Heart left ventricle (tissue), 16 donors: ENCODE measurements around the gene SLC12A8. TPM values are rescaled to one million over a fixed set of nuclear protein-coding genes. Genes with fewer than 3 reads are reported as not detected.

ENCODE experiments used
- ATAC-seq, 4 donors: fragments of 200-7000 bp; cut with Tn5 transposase; one replicate each; pipeline ENCODE4 v1.9.1; 2020 to 2022; ENCODE audit warnings: moderate library complexity in 4 of 4, mild to moderate bottlenecking in 3 of 4, moderate number of reproducible peaks in 1 of 4
- DNase-seq, 5 donors: peaks; one replicate each; pipeline ENCODE4 v3.0.0-alpha.2; 2020
- H3K27ac ChIP-seq, 12 donors: fragments of 200-600 bp; sonication (generic) in 4 of 12; one replicate each; pipeline versions ENCODE4 v1.5.0 to v1.8.0; 2016 to 2022; ENCODE audit warnings: mild to moderate bottlenecking in 2 of 12
- H3K27me3 ChIP-seq, 9 donors: fragments of 200-600 bp; sonication (generic) in 2 of 9; one replicate each; pipeline versions ENCODE4 v1.5.1 to v1.8.0; 2016 to 2022; ENCODE audit warnings: mild to moderate bottlenecking in 3 of 9
- H3K36me3 ChIP-seq, 9 donors: fragments of 200-600 bp; sonication (generic) in 2 of 9; one replicate each; pipeline versions ENCODE4 v1.5.0 to v1.8.0; 2018 to 2022; ENCODE audit warnings: mild to moderate bottlenecking in 2 of 9
- H3K4me1 ChIP-seq, 12 donors: fragments of 200-600 bp; sonication (generic) in 4 of 12; one replicate each; pipeline versions ENCODE4 v1.5.0 to v1.8.0; 2016 to 2022; ENCODE audit warnings: mild to moderate bottlenecking in 3 of 12
- H3K4me3 ChIP-seq, 12 donors: fragments of 200-600 bp; sonication (generic) in 4 of 12; one replicate each; pipeline versions ENCODE4 v1.5.0 to v1.8.0; 2017 to 2022; ENCODE audit warnings: mild to moderate bottlenecking in 9 of 12, moderate library complexity in 4 of 12
- H3K9me3 ChIP-seq, 12 donors: fragments of 200-600 bp; sonication (generic) in 4 of 12; one replicate each; pipeline versions ENCODE4 v1.5.0 to v1.8.0; 2016 to 2022; ENCODE audit warnings: mild to moderate bottlenecking in 1 of 12
- POLR2A ChIP-seq, 2 donors: fragments of 450-650 bp; IDR thresholded peaks; one replicate each; pipeline ENCODE4 v1.6.1; 2017; ENCODE audit warnings: antibody characterized with exemption in 2 of 2, mild to moderate bottlenecking in 2 of 2, moderate library complexity in 2 of 2
- WGBS, 4 donors: extraction: QIAGEN DNeasy Blood & Tissue Kit in 2 of 4; methylation state at CpG; one replicate each; pipeline versions ENCODE4 v1.1.5 to v1.1.7; 2013 to 2018; 5-methylcytosine and 5-hydroxymethylcytosine counted together
- intact Hi-C, 10 donors: fragments of 100-400 bp; cut with DNase I; formaldehyde crosslinking; loops; one replicate each; pipeline versions ENCODE4 v1.11.1 to v1.14.2; 2022
- polyA plus RNA-seq, 2 donors: library from polyadenylated mRNA; stranded (reverse); fragments of 200-250 nt; gene quantifications; one replicate each; pipeline ENCODE4 v1.2.3, GENCODE V29; 2013
- total RNA-seq, 9 donors: library from RNA; depleted of rRNA in 2 of 9; stranded (reverse); fragments of >200 nt in 2 of 9; fragmentation: NEBNext Ultra II Directional in 3 of 9; extraction: Animal tissue kit (Norgen Biotek cat#: 25700) in 3 of 9; gene quantifications; one replicate each; pipeline versions ENCODE4 v1.1.0 to v1.2.4, GENCODE V29; 2016 to 2023
- TF ChIP-seq, protein P1 (sequence below), 12 donors: fragments of 200-600 bp; sonication (generic) in 4 of 12; IDR thresholded peaks; one replicate each; pipeline versions ENCODE4 v1.5.0 to v1.8.0; 2018 to 2022; ENCODE audit warnings: antibody characterized with exemption in 12 of 12, mild to moderate bottlenecking in 5 of 12
- donor health status: ischemic (EF 13 %, LVEDD 7.1; RV severe dilation, severe dysfunction).
- donor health status: healthy with polysubstance abuse.
- donor health status: DM: no; HTN: yes; CAD: no.
- donor health status: DM: no; HTN: no; CAD: no.
- donor health status: ischemic (EF 25% LVEDD 6.9; RV normal size, moderate dysfunction).
- donor health status: ischemic (EF 25% LVEDD 5.7; RV mildly dilated, moderate dysfunction).
- donor health status: healthy.
- donor health status: DM: yes; HTN: yes; CAD: no.
- donor health status: ischemic (EF 35%, LVEDD 5.7; RV mildly dilated, moderate dysfunction).
- donor health status: nonischemic (EF 11% LVEDD 7.7; RV severe dilation, severe dysfunction).
- donor health status: DM: yes; HTN: yes; CAD: no.
- donor health status: PGD.
- donor health status: ischemic (EF 29% LVEDD 5.4; RV normal size, mild dysfunction).
- donor health status: nonischemic (EF 23%, LVEDD 6.1; RV moderate dilation, normal function).

SLC12A8 gene
- total and polyA plus RNA-seq, 11 donors, result 0.09 to 1.9 (median 0.68) TPM; not detected in 3

- ATAC-seq, result peak in 1 of 4 donors; percentile 52
- no peak overlapping the region for H3K27ac ChIP-seq
- WGBS, 4 donors, result 80 to 86% (median 81%) methylated on average over 13 of the region's 13 CpGs
Measured at GRCh38 chr3:125107861-125108567, 104.5 kb downstream of the SLC12A8 start.

DNA sequence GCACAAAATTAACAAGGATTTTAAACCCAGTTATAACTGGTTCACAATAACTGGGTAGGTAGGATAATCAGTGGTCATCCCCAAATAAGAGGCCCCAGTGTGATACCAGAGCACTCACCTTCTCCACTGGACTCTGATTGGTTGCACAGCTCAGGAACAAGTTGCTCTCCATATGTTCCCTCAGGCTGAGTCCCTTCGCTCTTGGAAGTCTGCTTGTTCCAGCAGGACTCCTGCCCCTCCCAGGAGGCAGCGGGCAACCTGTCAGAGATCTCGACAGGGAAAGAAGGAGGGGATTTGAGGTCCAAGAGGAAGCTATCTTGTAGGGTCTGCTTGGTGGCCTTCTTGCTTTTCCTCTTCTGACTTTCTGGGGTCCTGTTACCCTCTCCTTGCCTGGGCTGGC lies 105.2 kb downstream of the SLC12A8 start:
- Histone ChIP-seq H3K36me3 (no peaks in the 10 kb centered on the region), H3K4me3 (no peak overlapping the region), H3K4me1 (peaks cover 0 to 9% (median 0%) of the 10 kb centered on the region in 12 donors), H3K27me3 (no peaks in the 10 kb centered on the region), H3K27ac (no peak overlapping the region), H3K9me3 (peaks cover 0 to 6% (median 0%) of the 10 kb centered on the region in 12 donors)
- no peak for TF ChIP-seq POLR2A (IDR thresholded peaks at IDR 0.05)
- TF ChIP-seq, protein P1, sequence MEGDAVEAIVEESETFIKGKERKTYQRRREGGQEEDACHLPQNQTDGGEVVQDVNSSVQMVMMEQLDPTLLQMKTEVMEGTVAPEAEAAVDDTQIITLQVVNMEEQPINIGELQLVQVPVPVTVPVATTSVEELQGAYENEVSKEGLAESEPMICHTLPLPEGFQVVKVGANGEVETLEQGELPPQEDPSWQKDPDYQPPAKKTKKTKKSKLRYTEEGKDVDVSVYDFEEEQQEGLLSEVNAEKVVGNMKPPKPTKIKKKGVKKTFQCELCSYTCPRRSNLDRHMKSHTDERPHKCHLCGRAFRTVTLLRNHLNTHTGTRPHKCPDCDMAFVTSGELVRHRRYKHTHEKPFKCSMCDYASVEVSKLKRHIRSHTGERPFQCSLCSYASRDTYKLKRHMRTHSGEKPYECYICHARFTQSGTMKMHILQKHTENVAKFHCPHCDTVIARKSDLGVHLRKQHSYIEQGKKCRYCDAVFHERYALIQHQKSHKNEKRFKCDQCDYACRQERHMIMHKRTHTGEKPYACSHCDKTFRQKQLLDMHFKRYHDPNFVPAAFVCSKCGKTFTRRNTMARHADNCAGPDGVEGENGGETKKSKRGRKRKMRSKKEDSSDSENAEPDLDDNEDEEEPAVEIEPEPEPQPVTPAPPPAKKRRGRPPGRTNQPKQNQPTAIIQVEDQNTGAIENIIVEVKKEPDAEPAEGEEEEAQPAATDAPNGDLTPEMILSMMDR (IDR thresholded peaks at IDR 0.05), result no peak
- intact Hi-C loops, result loop anchor here in 1 of 10 donors (5.0 kb wide), 1 partner anchor 35 kb away; no protein-coding TSS in a partner anchor
- DNase-seq (no peak), ATAC-seq (no peak)
- 97 to 98% (median 98%) methylated on average over 3 of the region's 3 CpGs for WGBS, 4 donors

More at GRCh38 chr3:125107861-125108567, 104.5 kb downstream of the SLC12A8 start:
- TF ChIP-seq, protein P1 (IDR thresholded peaks at IDR 0.05), result no peak
- TF ChIP-seq POLR2A (IDR thresholded peaks at IDR 0.05), result no peak
- Histone ChIP-seq H3K4me3 (no peak overlapping the region), H3K4me1 (peaks cover 0 to 9% (median 0%) of the 10 kb centered on the region in 12 donors), H3K36me3 (no peaks in the 10 kb centered on the region), H3K9me3 (peaks cover 0 to 6% (median 0%) of the 10 kb centered on the region in 12 donors), H3K27me3 (no peaks in the 10 kb centered on the region)
- no peak for DNase-seq
- intact Hi-C loops, result loop anchor here in 1 of 10 donors (5.0 kb wide), 1 partner anchor 36 kb away; no protein-coding TSS in a partner anchor

- Histone ChIP-seq H3K36me3 (no peaks in the 10 kb centered on the region), H3K4me3 (no peak overlapping the region), H3K27ac (no peak overlapping the region), H3K4me1 (peaks cover 0 to 9% (median 0%) of the 10 kb centered on the region in 12 donors), H3K9me3 (peaks cover 0 to 6% (median 0%) of the 10 kb centered on the region in 12 donors), H3K27me3 (no peaks in the 10 kb centered on the region)
- TF ChIP-seq POLR2A (IDR thresholded peaks at IDR 0.05), result no peak
- ATAC-seq, result no peak
- WGBS, 4 donors, result 63 to 83% (median 70%) methylated on average over 1 of the region's 1 CpG
- intact Hi-C loops, result loop anchor here in 1 of 10 donors (5.0 kb wide), 1 partner anchor 33 kb away; no protein-coding TSS in a partner anchor
- DNase-seq, result no peak
Measured at GRCh38 chr3:125105116-125105515, 107.4 kb downstream of the SLC12A8 start.

DNA sequence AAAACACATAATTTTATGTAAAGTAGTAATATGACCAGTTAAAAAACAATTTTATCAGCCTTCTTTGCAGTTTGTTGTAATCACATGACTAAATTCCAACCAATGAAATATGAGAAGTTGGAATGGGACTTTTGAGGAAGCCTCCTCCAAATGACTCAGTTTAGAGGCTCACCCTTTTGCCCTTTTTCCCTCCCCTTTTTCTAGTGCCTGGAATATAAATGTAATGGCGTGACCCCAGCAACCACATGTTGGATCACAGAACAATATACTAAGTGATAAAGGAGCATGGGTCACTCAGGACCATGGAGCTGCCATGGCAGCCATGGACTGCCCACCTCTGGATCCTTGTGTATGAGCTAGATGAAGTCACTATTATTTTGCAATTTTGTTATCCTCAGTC lies 107.9 kb downstream of the SLC12A8 start:
- TF ChIP-seq POLR2A (IDR thresholded peaks at IDR 0.05), result no peak
- TF ChIP-seq, protein P1 (IDR thresholded peaks at IDR 0.05), result no peak
- intact Hi-C loops, result loop anchor here in 1 of 10 donors (5.0 kb wide), 1 partner anchor 32 kb away; no protein-coding TSS in a partner anchor
- ATAC-seq, result no peak
- Histone ChIP-seq H3K27ac (no peak overlapping the region), H3K36me3 (no peaks in the 10 kb centered on the region), H3K4me1 (peaks cover 0 to 9% (median 0%) of the 10 kb centered on the region in 12 donors), H3K4me3 (no peak overlapping the region), H3K9me3 (peaks cover 0 to 10% (median 0%) of the 10 kb centered on the region in 12 donors), H3K27me3 (no peaks in the 10 kb centered on the region)
- DNase-seq, result no peak
- WGBS, 4 donors, result 90 to 100% (median 94%) methylated on average over 1 of the region's 1 CpG
